CD4-positive, alpha-beta T cell treated with Interferon alpha-2 for 1 hour (primary cell): ENCODE results near the gene SEC14L6.
"Not testable (repeated sequence)": the region's sequence is repeated elsewhere in the genome, so short reads cannot be mapped to it uniquely, and the experiment has no call there.

Source experiments
- DNase-seq, 2 donors: peaks; one replicate each; pipeline ENCODE4 v3.0.0-alpha.2; 2020 to 2022

SEC14L6 gene

DNA sequence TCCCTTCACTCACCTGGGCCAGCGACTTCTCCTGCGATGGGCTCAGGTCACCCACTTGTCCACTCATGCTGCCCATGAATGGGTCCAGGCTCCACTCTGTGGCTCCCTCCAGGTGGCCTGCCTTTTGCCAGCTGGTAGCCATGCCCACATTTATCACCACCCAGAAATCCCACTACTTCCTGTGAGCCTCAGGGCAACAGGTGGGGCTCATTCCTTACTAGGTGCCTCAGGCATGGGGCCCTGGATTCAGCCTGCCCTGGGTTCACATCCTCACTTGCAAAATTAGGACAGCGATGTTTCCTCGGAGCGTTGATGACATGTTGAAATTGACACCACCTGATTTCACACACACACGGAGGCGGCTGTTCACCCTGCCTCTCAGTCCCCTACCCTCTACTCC lies at the start of gene SEC14L6:
TSS of gene SEC14L6 (minus strand) at position 126 of the 400 bp plus-strand sequence. CDS start at position 67, 59 bp downstream.
- no peak for DNase-seq

GRCh38 chr22:30596199-30596598 lies 49.7 kb upstream of the SEC14L6 start:
- DNase-seq: no peak

DNA sequence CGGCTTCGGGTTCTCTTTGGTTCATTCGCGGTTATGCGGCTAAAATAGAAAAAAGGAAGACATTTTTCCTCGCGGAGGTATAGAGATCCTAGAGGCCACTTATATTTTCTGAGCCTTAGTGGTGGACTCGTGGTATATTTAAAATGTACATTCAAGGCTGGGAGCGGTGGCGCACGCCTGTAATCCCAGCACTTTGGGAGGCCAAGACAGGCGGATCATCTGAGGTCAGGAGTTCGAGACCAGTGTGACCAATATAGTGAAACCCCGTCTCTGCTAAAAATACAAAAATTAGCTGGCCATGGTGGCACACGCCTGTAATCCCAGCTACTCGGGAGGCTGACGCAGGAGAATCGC lies 45.8 kb upstream of the SEC14L6 start:
- not testable (repeated sequence) for DNase-seq

- peak; percentile 97 to 98 for DNase-seq
Observed at GRCh38 chr22:30591588-30592359, 45.2 kb upstream of the SEC14L6 start, which contains the start of gene PES1. Gene PES1 (minus strand): TSS chr22:30591910. CDS start chr22:30591833, 77 bp downstream.

DNA sequence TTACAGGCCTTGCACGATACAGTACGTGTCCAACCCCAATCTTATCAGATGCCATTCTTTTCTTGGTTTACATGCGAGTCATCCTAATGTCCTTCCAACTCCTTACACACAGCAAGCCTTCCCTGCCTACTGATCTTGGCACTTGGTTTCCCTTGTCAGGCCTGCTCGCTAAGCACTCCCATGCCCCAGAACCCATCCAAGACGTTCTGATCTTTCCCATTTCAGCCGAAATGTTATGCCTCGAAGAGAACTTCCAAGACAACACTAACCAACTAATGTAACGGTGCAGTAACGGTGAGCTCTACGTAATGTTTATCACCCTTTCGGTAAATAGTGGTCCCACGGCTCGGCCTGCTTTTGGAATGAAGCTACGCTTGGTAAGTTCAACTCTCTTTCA lies 44.6 kb upstream of the SEC14L6 start:
- peak in 1 of 2 donors; percentile 6 for DNase-seq

- DNase-seq: no peak
Observed at GRCh38 chr22:30586414-30586813, 39.9 kb upstream of the SEC14L6 start.

DNA sequence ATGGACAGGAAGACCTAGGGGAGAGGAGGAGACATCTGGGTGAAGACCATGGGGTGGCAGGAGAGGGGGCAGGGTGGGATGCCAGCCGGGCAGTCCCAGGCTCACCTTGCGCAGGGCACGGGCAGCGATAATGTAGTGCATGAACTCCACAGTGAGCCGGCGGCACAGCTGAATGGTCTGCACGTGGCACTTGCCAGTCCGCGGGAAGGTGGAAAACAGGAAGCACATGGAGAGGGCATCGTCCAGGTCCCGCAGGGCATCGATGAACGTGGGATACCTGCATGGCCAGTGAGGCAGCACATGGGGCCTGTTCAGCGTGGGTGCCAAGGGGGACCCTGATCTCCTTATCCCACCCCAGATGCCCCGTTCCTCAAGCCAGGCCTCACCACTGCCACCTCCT lies 37.9 kb upstream of the SEC14L6 start:
- no peak for DNase-seq

GRCh38 chr22:30582788-30583545 lies 36.4 kb upstream of the SEC14L6 start:
- DNase-seq: no peak

- no peak for DNase-seq
Observed at GRCh38 chr22:30582051-30582450, 35.5 kb upstream of the SEC14L6 start.

DNA sequence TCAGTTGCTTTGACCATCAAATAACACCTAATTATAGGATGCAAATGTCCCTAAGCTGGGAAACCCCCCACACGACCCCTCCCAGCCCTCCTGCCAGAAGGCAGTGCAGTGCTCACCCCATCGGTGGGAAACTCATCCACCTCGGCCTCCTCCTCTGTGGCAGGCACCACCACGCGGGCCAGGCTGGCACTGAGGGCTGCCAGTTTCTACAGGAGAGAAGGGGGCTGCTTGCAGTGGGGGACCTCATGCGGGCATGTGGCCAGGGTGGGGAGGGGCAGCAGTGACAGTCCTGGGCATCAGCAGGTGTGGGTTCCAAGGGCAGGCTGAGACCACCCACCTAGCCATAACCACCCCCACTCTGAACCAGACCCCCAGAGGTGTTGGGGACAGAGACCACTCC lies 34.4 kb upstream of the SEC14L6 start:
- no peak for DNase-seq

- no peak for DNase-seq
Observed at GRCh38 chr22:30578481-30578880, 31.9 kb upstream of the SEC14L6 start.

GRCh38 chr22:30575859-30576258 lies 29.3 kb upstream of the SEC14L6 start:
- no peak for DNase-seq

GRCh38 chr22:30574997-30575671 lies 28.6 kb upstream of the SEC14L6 start:
- DNase-seq: no peak

- no peak for DNase-seq
Observed at GRCh38 chr22:30574095-30574981, 27.8 kb upstream of the SEC14L6 start, which contains the start of gene GAL3ST1. Gene GAL3ST1 (minus strand): TSS chr22:30574665. CDS start chr22:30557392, 17,273 bp downstream.

- no peak for DNase-seq
Observed at GRCh38 chr22:30573594-30574094, 27.1 kb upstream of the SEC14L6 start.

DNA sequence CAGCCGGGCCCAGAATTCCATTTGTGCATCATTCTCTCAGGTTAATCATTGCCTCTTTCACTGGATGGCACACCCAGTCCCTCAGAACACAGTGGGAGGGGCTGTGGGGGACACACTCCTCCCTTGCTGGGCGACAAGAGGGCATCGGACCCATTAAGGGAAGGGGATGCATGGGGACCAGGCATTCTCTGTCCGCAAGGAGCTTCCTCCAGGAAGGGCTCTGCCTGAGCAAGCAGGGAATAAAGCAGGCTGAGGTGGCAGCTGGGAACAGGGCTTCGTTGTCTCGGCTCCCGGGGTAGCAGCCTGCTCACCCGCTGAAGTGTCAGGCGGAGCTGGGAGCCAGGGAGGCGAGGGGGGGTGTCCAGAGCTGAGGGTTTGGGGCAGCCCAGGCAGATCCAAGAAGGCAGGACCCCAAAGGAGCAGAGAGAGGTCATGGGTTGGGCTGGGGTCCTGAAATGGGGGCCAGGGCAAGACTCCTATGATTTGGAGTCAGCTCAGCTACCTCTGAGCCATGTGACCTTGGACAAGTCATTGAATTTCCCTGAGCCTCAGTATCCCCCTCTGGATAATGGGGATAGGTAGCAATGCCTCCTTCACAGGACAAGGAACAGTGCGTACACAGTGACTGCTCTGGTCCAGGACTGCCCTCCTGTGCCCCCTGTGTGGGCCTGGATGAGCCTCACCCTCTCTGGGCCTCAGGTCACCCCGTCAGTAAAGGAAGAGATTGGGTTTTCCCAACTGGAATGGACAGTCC lies 26.5 kb upstream of the SEC14L6 start:
- no peak for DNase-seq

DNA sequence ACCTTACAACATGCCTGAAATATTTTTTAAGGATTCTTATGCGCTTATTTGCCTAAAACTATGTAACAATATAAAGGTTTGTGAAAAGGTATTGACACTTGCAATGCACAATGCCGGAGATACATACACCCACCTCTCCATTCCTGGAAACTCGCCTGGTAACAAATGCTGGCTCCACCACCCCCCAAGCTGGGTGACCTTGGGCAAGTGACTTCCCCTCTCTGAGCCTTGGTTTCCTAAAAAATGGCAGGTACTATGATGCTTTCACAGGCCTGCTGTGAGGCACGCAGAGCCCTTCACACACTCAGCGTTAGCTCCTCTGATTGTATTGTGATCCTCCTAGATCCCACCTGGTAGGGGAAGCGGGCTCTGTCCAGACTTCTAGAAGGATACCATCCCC lies 25.7 kb upstream of the SEC14L6 start:
- no peak for DNase-seq

DNA sequence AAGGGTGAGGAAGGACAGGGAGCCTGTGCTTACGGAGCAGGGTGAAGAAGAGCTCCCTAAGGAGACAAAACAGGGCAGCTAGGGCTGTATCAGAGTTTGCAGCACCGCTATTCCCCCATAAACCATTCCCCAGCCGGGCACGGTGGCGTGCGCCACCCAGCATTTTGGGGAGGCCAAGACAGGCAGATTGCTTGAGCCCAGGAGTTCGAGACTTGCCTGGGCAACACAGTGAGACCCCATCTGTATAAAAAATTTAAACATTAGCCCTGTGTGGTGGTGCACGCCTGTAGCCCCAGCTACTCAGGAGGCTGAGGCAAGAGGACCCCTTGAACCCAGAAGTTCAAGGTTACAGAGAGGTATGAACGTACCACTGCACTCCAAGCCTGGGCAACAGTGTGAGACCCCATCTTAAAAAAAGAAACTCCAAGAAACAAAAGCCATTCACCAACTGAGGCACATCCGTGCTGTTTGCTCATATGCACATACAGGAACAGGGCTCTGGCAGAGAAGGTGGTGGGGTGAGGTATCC lies 23.2 kb upstream of the SEC14L6 start:
- no peak for DNase-seq

GRCh38 chr22:30568137-30568805 lies 21.7 kb upstream of the SEC14L6 start:
- DNase-seq: no peak

- not testable (repeated sequence) for DNase-seq
Observed at GRCh38 chr22:30567277-30567676, 20.7 kb upstream of the SEC14L6 start.

- no peak for DNase-seq
Observed at GRCh38 chr22:30566125-30566524, 19.6 kb upstream of the SEC14L6 start.
